Measurements from ENCODE around the gene REG3A.

REG3A gene

DNA sequence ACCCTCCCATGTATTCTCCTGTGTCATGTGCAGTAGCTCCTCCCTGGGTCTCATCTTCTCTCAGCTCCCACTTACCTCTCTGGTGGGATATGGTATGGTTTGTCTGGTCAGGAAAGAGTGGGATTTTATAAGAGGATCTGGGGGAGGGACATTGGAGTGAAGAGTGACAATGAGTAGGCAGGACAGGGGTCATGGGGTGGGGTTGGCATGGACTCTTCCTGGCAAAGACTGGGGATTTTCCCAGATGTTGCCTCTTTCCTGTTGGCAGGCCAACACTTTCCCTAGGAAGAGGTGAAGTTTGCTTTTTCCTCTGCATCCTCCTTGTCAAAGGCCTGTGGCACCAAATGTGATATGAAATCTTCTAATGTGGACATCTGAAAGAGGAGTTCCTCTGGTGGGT lies at the start of gene REG3A:
Gene REG3A, minus strand, starts transcription at position 101 of the 400 bp plus-strand sequence. CDS start 348 bp downstream, outside the sequence.
- TF ChIP-seq CTCF (IDR thresholded peaks at IDR 0.05; ENCODE audit: extremely low read depth, missing control alignments), result no peak

GRCh38 chr2:79200762-79201161 lies 41.2 kb upstream of the REG3A start:
- no peak for TF ChIP-seq CTCF (IDR thresholded peaks at IDR 0.05; ENCODE audit: extremely low read depth, missing control alignments)
- DNase-seq (ENCODE audit: low spot score), result no peak

More for the DNA sequence above, at the start of gene REG3A:
- no peak for DNase-seq (ENCODE audit: low spot score)

GRCh38 chr2:79191816-79192215 lies 32.3 kb upstream of the REG3A start:
- no peak for DNase-seq (ENCODE audit: low spot score)
- TF ChIP-seq CTCF (IDR thresholded peaks at IDR 0.05; ENCODE audit: extremely low read depth, missing control alignments), result no peak

- no peak for DNase-seq (ENCODE audit: low spot score)
- TF ChIP-seq CTCF (IDR thresholded peaks at IDR 0.05; ENCODE audit: extremely low read depth, missing control alignments), result no peak
These were observed 31.5 kb upstream of the REG3A start for GRCh38 chr2:79191081-79191480.

GRCh38 chr2:79189465-79189864 lies 29.9 kb upstream of the REG3A start:
- no peak for TF ChIP-seq CTCF (IDR thresholded peaks at IDR 0.05; ENCODE audit: extremely low read depth, missing control alignments)
- DNase-seq (ENCODE audit: low spot score), result no peak

- no peak for DNase-seq (ENCODE audit: low spot score)
- no peak for TF ChIP-seq CTCF (IDR thresholded peaks at IDR 0.05; ENCODE audit: extremely low read depth, missing control alignments)
These were observed 22.1 kb upstream of the REG3A start for GRCh38 chr2:79181617-79182016.

GRCh38 chr2:79180092-79180491 lies 20.5 kb upstream of the REG3A start:
- DNase-seq (ENCODE audit: low spot score), result no peak
- TF ChIP-seq CTCF (IDR thresholded peaks at IDR 0.05; ENCODE audit: extremely low read depth, missing control alignments), result no peak
